DOHH2 (cell line): ENCODE data around the gene LRATD1.

ENCODE experiments used
- H3F3A ChIP-seq: fragments of 200-600 bp; sonication (generic), shearing (Covaris generic); 2 replicates; pipeline ENCODE4 v1.6.0; 2016; ENCODE audit warnings: antibody characterized with exemption, mild to moderate bottlenecking; ENCODE audit not compliant: control insufficient read depth, insufficient read depth
- H3K27ac ChIP-seq: fragments of 200-600 bp; sonication (generic); 2 replicates; pipeline ENCODE4 v1.5.1; 2014; ENCODE audit warnings: low read depth, mild to moderate bottlenecking, low read length, moderate library complexity
- H3K27me3 ChIP-seq: fragments of 200-600 bp; sonication (generic); 2 replicates; pipeline ENCODE4 v1.6.1; 2014; ENCODE audit warnings: mild to moderate bottlenecking, low read length, mixed read lengths; ENCODE audit not compliant: control insufficient read depth
- H3K36me3 ChIP-seq: fragments of 200-600 bp; sonication (generic); 2 replicates; pipeline ENCODE4 v1.6.1; 2014; ENCODE audit warnings: mild to moderate bottlenecking, low read length, moderate library complexity, mixed read lengths; ENCODE audit not compliant: control insufficient read depth
- H3K4me1 ChIP-seq: fragments of 200-600 bp; sonication (generic); 2 replicates; pipeline ENCODE4 v1.6.1; 2014; ENCODE audit warnings: mild to moderate bottlenecking, low read length, mixed read lengths; ENCODE audit not compliant: control insufficient read depth
- H3K4me2 ChIP-seq: fragments of 200-600 bp; sonication (generic); 2 replicates; pipeline ENCODE4 v1.6.0; 2014; ENCODE audit warnings: mild to moderate bottlenecking, low read length, moderate library complexity
- H3K4me3 ChIP-seq: fragments of 200-600 bp; sonication (generic); 2 replicates; pipeline ENCODE4 v1.5.1; 2014; ENCODE audit warnings: mild to moderate bottlenecking, low read length, mixed read lengths
- H3K79me2 ChIP-seq: fragments of 200-600 bp; sonication (generic); 2 replicates; pipeline ENCODE4 v1.6.1; 2014; ENCODE audit warnings: mild to moderate bottlenecking, low read length, mixed read lengths; ENCODE audit not compliant: control insufficient read depth
- H3K9me2 ChIP-seq: fragments of 200-600 bp; sonication (generic); replicated peaks from 2 replicates; pipeline ENCODE4 v1.6.1; 2014; ENCODE audit warnings: mild to moderate bottlenecking, low read length, mixed read lengths; ENCODE audit not compliant: control insufficient read depth
- H3K9me3 ChIP-seq: fragments of 200-600 bp; sonication (generic); 2 replicates; pipeline ENCODE4 v1.6.1; 2014; ENCODE audit warnings: antibody characterized with exemption, low read length, mixed read lengths; ENCODE audit not compliant: control insufficient read depth, insufficient read depth
- H4K20me1 ChIP-seq: fragments of 200-600 bp; sonication (generic); 2 replicates; pipeline ENCODE4 v1.6.0; 2014; ENCODE audit warnings: low read depth, mild to moderate bottlenecking, antibody characterized with exemption, low read length, moderate library complexity; ENCODE audit not compliant: control insufficient read depth, insufficient read depth
- CTCF ChIP-seq: fragments of 200-600 bp; sonication (generic); IDR thresholded peaks from one replicate; pipeline ENCODE4 v1.5.1; 2014; ENCODE audit warnings: antibody characterized with exemption, mild to moderate bottlenecking, low read depth, low read length; ENCODE audit not compliant: poor library complexity, severe bottlenecking
- EZH2phosphoT487 ChIP-seq: fragments of 200-600 bp; sonication (generic); IDR thresholded peaks from 2 replicates; pipeline ENCODE4 v1.6.1; 2017; ENCODE audit warnings: borderline replicate concordance, mild to moderate bottlenecking, antibody characterized with exemption, low read length, moderate library complexity, mixed read lengths

Gene LRATD1

GRCh38 chr2:14661163-14661562 lies 28.6 kb downstream of the LRATD1 start:
- no peak overlapping the region for H3K4me3 ChIP-seq
- no peaks in the 10 kb centered on the region for H4K20me1 ChIP-seq
- TF ChIP-seq CTCF (no peak), EZH2phosphoT487 (no peak)
- no peaks in the 10 kb centered on the region for H3K79me2 ChIP-seq
- no peaks in the 10 kb centered on the region for H3K36me3 ChIP-seq
- no peaks in the 10 kb centered on the region for H3K4me1 ChIP-seq
- no peaks in the 10 kb centered on the region for H3K9me2 ChIP-seq
- no peak overlapping the region for H3K4me2 ChIP-seq
- no peaks in the 10 kb centered on the region for H3K27me3 ChIP-seq
- H3K9me3 ChIP-seq: no peaks in the 10 kb centered on the region
- no peak overlapping the region for H3K27ac ChIP-seq
- no peaks in the 10 kb centered on the region for H3F3A ChIP-seq

- Histone ChIP-seq H3K9me3 (no peaks in the 10 kb centered on the region), H3K27me3 (no peaks in the 10 kb centered on the region), H3K36me3 (no peaks in the 10 kb centered on the region), H3K27ac (no peak overlapping the region), H3K4me3 (no peak overlapping the region), H4K20me1 (no peaks in the 10 kb centered on the region), H3K79me2 (no peaks in the 10 kb centered on the region), H3K4me1 (no peaks in the 10 kb centered on the region), H3K9me2 (no peaks in the 10 kb centered on the region), H3K4me2 (no peak overlapping the region), H3F3A (no peaks in the 10 kb centered on the region)
- TF ChIP-seq EZH2phosphoT487: no peak
- no peak for TF ChIP-seq CTCF
These were observed 40.9 kb downstream of the LRATD1 start for GRCh38 chr2:14673351-14673875.

- Histone ChIP-seq H3K9me2 (no peaks in the 10 kb centered on the region), H3K79me2 (no peaks in the 10 kb centered on the region), H3K36me3 (no peaks in the 10 kb centered on the region), H3K4me3 (no peak overlapping the region), H3K4me1 (no peaks in the 10 kb centered on the region), H3K4me2 (no peak overlapping the region), H4K20me1 (no peaks in the 10 kb centered on the region), H3K27me3 (no peaks in the 10 kb centered on the region), H3F3A (no peaks in the 10 kb centered on the region), H3K9me3 (no peaks in the 10 kb centered on the region), H3K27ac (no peak overlapping the region)
- TF ChIP-seq EZH2phosphoT487: no peak
- no peak for TF ChIP-seq CTCF
These were observed 43.0 kb downstream of the LRATD1 start for GRCh38 chr2:14675489-14675888.
